IMR-90 (cell line): Measurements from ENCODE around the gene STIM1. TPM values are rescaled to one million over a fixed set of nuclear protein-coding genes. Genes with fewer than 3 reads are reported as not detected.
A peak's percentile ranks its signal among the peaks of the same experiment; 100 is the strongest.

Experiments
- ATAC-seq: fragments of 200-7000 bp; cut with Tn5 transposase; 2 replicates; pipeline ENCODE4 v1.9.1; 2020; ENCODE audit warnings: low read depth, mild to moderate bottlenecking, moderate library complexity
- BruUV-seq: library from RNA; stranded (reverse); fragments of 400-500 nt; replicated peaks from 2 replicates; lab custom pipeline; 2021; lab: Mats Ljungman, UMichigan
- CTCF ChIA-PET: fragments of 300-600 bp; formaldehyde crosslinking; extraction: SDS; loops from one replicate; lab custom pipeline; 2021; ENCODE audit warnings: antibody characterized with exemption; lab: Yijun Ruan, JAX
- POLR2A ChIA-PET: fragments of 300-600 bp; sonication (Branson Sonifier 250); formaldehyde crosslinking; loops from one replicate; lab custom pipeline; 2022; ENCODE audit warnings: antibody characterized with exemption; ENCODE audit not compliant: unreplicated experiment; lab: Charles Lee
- DNase-seq: peaks from one replicate; pipeline ENCODE4 v3.0.0; 2013
- H2AFZ ChIP-seq: replicated peaks from 2 replicates; pipeline ENCODE3; 2013; ENCODE audit warnings: low read length, mild to moderate bottlenecking; ENCODE audit not compliant: poor library complexity
- H2AK5ac ChIP-seq: 2 replicates; pipeline ENCODE4 v1.6.1; 2013; ENCODE audit warnings: low read depth, low read length, inconsistent platforms
- H2AK9ac ChIP-seq: replicated peaks from 2 replicates; pipeline ENCODE3; 2013; ENCODE audit warnings: mild to moderate bottlenecking, low read depth, low read length, moderate library complexity; ENCODE audit not compliant: poor library complexity
- H2BK120ac ChIP-seq: 2 replicates; pipeline ENCODE4 v1.6.1; 2013; ENCODE audit warnings: low read depth, low read length, inconsistent platforms
- H2BK15ac ChIP-seq: 3 replicates; pipeline ENCODE4 v1.6.1; 2013; ENCODE audit warnings: low read depth, low read length, inconsistent platforms
- H2BK20ac ChIP-seq: 2 replicates; pipeline ENCODE4 v1.6.1; 2013; ENCODE audit warnings: low read depth, mild to moderate bottlenecking, inconsistent platforms, low read length, moderate library complexity
- H2BK5ac ChIP-seq: 2 replicates; pipeline ENCODE4 v1.6.1; 2013; ENCODE audit warnings: mild to moderate bottlenecking, low read depth, low read length, inconsistent platforms; ENCODE audit not compliant: poor library complexity, severe bottlenecking
- H3K14ac ChIP-seq: replicated peaks from 2 replicates; pipeline ENCODE4 v1.6.1; 2013; ENCODE audit warnings: low read depth, low read length, inconsistent platforms
- H3K18ac ChIP-seq: 2 replicates; pipeline ENCODE4 v1.6.1; 2013; ENCODE audit warnings: low read depth, low read length, control low read depth
- H3K23ac ChIP-seq: 2 replicates; pipeline ENCODE4 v1.6.1; 2013; ENCODE audit warnings: low read depth, low read length, inconsistent platforms
- H3K27ac ChIP-seq: 2 replicates; pipeline ENCODE4 v1.5.1; 2013; ENCODE audit warnings: mild to moderate bottlenecking, control low read depth, low read length; ENCODE audit not compliant: insufficient read depth
- H3K27me3 ChIP-seq: 2 replicates; pipeline ENCODE4 v1.6.1; 2013; ENCODE audit warnings: low read length; ENCODE audit not compliant: control insufficient read depth, insufficient read depth
- H3K36me3 ChIP-seq: 2 replicates; pipeline ENCODE4 v1.6.1; 2013; ENCODE audit warnings: low read length, mixed read lengths; ENCODE audit not compliant: control insufficient read depth, insufficient read depth
- H3K4ac ChIP-seq: 2 replicates; pipeline ENCODE4 v1.6.1; 2013; ENCODE audit warnings: low read depth, low read length, inconsistent platforms
- H3K4me1 ChIP-seq: 2 replicates; pipeline ENCODE4 v1.6.1; 2013; ENCODE audit warnings: low read length, mixed read lengths; ENCODE audit not compliant: control insufficient read depth, insufficient read depth
- H3K4me2 ChIP-seq: 2 replicates; pipeline ENCODE4 v1.6.1; 2013; ENCODE audit warnings: low read depth, mild to moderate bottlenecking, control low read depth, low read length, moderate library complexity
- H3K4me3 ChIP-seq: 2 replicates; pipeline ENCODE4 v1.5.1; 2013; ENCODE audit warnings: low read depth, mild to moderate bottlenecking, control low read depth, low read length, moderate library complexity; ENCODE audit not compliant: insufficient read depth
- H3K56ac ChIP-seq: 2 replicates; pipeline ENCODE4 v1.6.1; 2013; ENCODE audit warnings: low read length, inconsistent platforms; ENCODE audit not compliant: insufficient read depth; ENCODE audit errors: extremely low read depth
- H3K79me1 ChIP-seq, 2 experiments: 2 replicates each; pipeline ENCODE4 v1.6.1; 2013; ENCODE audit warnings: low read length in 2 of 2, inconsistent platforms in 1 of 2, low read depth in 1 of 2
- H3K9ac ChIP-seq: 2 replicates; pipeline ENCODE4 v1.6.1; 2013; ENCODE audit warnings: low read depth, low read length, control low read depth
- H3K9me1 ChIP-seq: 2 replicates; pipeline ENCODE4 v1.6.1; 2013; ENCODE audit warnings: low read length, inconsistent platforms; ENCODE audit not compliant: insufficient read depth
- H3K9me3 ChIP-seq: 2 replicates; pipeline ENCODE4 v1.6.1; 2013; ENCODE audit warnings: low read length; ENCODE audit not compliant: control insufficient read depth, insufficient read depth
- H4K20me1 ChIP-seq: 2 replicates; pipeline ENCODE4 v1.6.1; 2013; ENCODE audit warnings: low read length, inconsistent platforms; ENCODE audit not compliant: insufficient read depth
- H4K5ac ChIP-seq: 2 replicates; pipeline ENCODE4 v1.6.1; 2013; ENCODE audit warnings: mild to moderate bottlenecking, low read depth, low read length, control low read depth
- H4K8ac ChIP-seq, 2 experiments: 2 replicates each; pipeline ENCODE4 v1.6.1; 2013; ENCODE audit warnings: low read depth in 2 of 2, low read length in 2 of 2, control low read depth in 1 of 2, inconsistent platforms in 1 of 2
- H4K91ac ChIP-seq: 2 replicates; pipeline ENCODE4 v1.6.1; 2013; ENCODE audit warnings: low read depth, low read length, inconsistent platforms; ENCODE audit not compliant: insufficient read depth
- BHLHE40 ChIP-seq: fragments of 150-350 bp; IDR thresholded peaks from 2 replicates; pipeline ENCODE4 v1.6.1; 2016; ENCODE audit warnings: mild to moderate bottlenecking, low read depth, low read length
- SMC3 ChIP-seq: fragments of 150-350 bp; IDR thresholded peaks from 2 replicates; pipeline ENCODE4 v1.6.1; 2016; ENCODE audit warnings: low read depth, mild to moderate bottlenecking, antibody characterized with exemption, low read length, moderate library complexity
- WGBS, 2 experiments: methylation state at CpG; one replicate each; pipeline versions ENCODE4 v1.1.5 to v1.1.7; 2013; ENCODE audit warnings: missing lambda C conversion rate in 2 of 2; ENCODE audit not compliant: insufficient read length in 1 of 2; ENCODE audit errors: extremely low coverage in 2 of 2; 5-methylcytosine and 5-hydroxymethylcytosine counted together
- dilution Hi-C: fragments of 300-500 bp; cut with HindIII; formaldehyde crosslinking; loops from one replicate; pipeline ENCODE4 v1.14.3; 2018; ENCODE audit warnings: low sequenced_read_pairs; ENCODE audit not compliant: unreplicated experiment
- in situ Hi-C: fragments of 300-500 bp; cut with MboI; formaldehyde crosslinking; loops from 3 replicates; pipeline ENCODE4 v1.14.3; 2019; ENCODE audit warnings: low sequenced_read_pairs, inconsistent platforms, mixed read lengths
- intact Hi-C: fragments of 100-400 bp; cut with micrococcal nuclease; formaldehyde crosslinking; loops from 2 replicates; pipeline ENCODE4 v1.10.0; 2022
- polyA plus RNA-seq, 3 experiments: library from polyadenylated mRNA; depleted of rRNA; stranded (reverse); fragments of >200 nt; gene quantifications; 2 replicates each; pipeline ENCODE4 v1.2.3, GENCODE V29; 2012; ENCODE audit warnings: low replicate concordance in 1 of 3
- total RNA-seq: library from RNA; depleted of rRNA; stranded (reverse); fragments of >200 nt; gene quantifications from 2 replicates; pipeline ENCODE4 v1.2.3, GENCODE V29; 2012

STIM1 gene
- total and polyA plus RNA-seq, 2 of the 4 experiments (the other 2 are of a cell fraction) = 17.9 to 23.0 TPM

DNA sequence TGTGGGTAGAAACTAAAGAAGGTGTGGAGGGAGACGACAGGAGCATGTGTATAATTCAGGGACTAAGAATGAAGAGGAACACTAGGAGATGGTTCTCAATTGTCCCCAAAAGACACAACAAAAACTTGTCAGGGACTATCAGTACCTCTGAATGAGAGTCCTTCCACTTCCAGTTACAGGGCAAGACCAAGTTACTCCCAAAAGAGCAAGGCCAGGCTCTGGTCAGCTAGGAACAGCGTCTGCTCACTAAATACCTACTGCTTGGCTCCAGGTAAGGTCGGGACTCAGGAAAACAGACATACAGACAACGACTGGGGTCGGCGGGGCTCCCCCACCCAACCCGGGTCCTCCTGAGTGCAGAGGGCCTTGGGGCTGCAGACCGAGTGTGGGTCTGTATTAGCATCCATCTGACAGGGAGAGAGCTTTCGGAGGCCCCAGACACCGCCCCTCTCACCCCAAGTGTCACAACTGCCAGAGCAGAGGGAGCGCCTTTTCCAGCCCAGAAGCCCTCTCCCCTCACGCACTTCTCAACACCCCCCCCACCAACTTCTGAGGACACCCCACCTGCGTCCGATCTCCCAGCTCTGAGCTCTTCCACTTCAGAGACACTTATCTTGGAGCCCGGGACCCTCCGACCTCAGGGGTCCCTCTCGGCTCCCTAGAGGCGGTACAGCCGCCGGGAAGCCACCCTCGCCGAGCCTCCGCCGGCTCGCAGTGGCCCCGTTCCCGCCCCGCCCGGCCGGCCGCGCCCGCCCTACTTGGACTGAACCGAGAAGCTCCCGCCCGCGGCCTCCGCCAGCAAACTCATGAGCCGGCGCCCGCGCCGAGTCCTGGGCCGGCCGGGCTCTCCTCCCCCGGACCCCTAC is 15.2 kb upstream of the STIM1 start:
- intact Hi-C loops = loop anchor here (5.0 kb wide), 1 partner anchor 43 kb away; the partner anchor contains the start of gene NUP98
- Histone ChIP-seq H3K18ac (no peak overlapping the region), H3K9ac (peak overlapping the region; percentile 82), H3K23ac (peak overlapping the region; percentile 84), H2AK9ac (peak overlapping the region; percentile 82), H2BK5ac (peak overlapping the region; percentile 7), H2BK15ac (no peak overlapping the region), H4K8ac (peak overlapping the region in 1 of 2 experiments; percentile 56; a peak in 2 of 4 replicates), H3K79me1 (peaks cover 29 to 50% of the 10 kb centered on the region in 2 experiments), H2BK20ac (no peak overlapping the region), H2BK120ac (no peak overlapping the region), H3K9me3 (no peaks in the 10 kb centered on the region), H3K56ac (peak overlapping the region; percentile 30; the same call in 1 of the 2 replicates), H4K20me1 (peaks cover 49% of the 10 kb centered on the region), H3K27ac (peak overlapping the region; percentile 60), H2AFZ (peak overlapping the region; percentile 81), H3K4me2 (peak overlapping the region; percentile 73), H3K4ac (peak overlapping the region; percentile 75), H3K4me1 (peaks cover 21% of the 10 kb centered on the region), H3K4me3 (peak overlapping the region; percentile 94), H4K91ac (peak overlapping the region; percentile 57; the same call in 1 of the 2 replicates), H3K14ac (peak overlapping the region; percentile 86), H4K5ac (no peak overlapping the region; the same call in 1 of the 2 replicates), H3K36me3 (0 out of 2 replicates have a peak, but pooled peaks cover 2% of the 10 kb centered on the region), H2AK5ac (peak overlapping the region; percentile 74), H3K27me3 (no peaks in the 10 kb centered on the region), H3K9me1 (peaks cover 31% of the 10 kb centered on the region)
- ChIA-PET POLR2A (interaction anchor here (0.6 kb wide), 3 partner anchors 58 to 233 kb away, joined by 3 to 10 read pairs (median 10); no protein-coding TSS in a partner anchor), CTCF (interaction anchor here (0.6 to 2.2 kb wide), 5 partner anchors 9 to 232 kb away, joined by 3 to 20 read pairs (median 5); partner anchors contain the start of gene STIM1)
- WGBS, 2 experiments = 0% methylated on average over 13 of the region's 46 CpGs; no CpG with 5 or more reads in 1 of the 2 experiments
- TF ChIP-seq BHLHE40 (no peak), SMC3 (no peak)
- DNase-seq (no peak), ATAC-seq (peak; percentile 47)
- no TSS peak for BruUV-seq
- dilution Hi-C loops = no loop called here
- in situ Hi-C loops = no loop called here
